Transverse colon (tissue), 4 donors: ENCODE data around the gene CDH24. TPM values are rescaled to one million over a fixed set of nuclear protein-coding genes. Genes with fewer than 3 reads are reported as not detected.
A peak's percentile ranks its signal among the peaks of the same experiment; 100 is the strongest.

Source experiments
- DNase-seq: peaks from one replicate; pipeline ENCODE4 v3.0.0-alpha.2; 2019
- H3K27ac ChIP-seq, 4 donors: fragments of 200-600 bp; sonication (generic); 2 replicates each; pipeline ENCODE4 v1.5.1; 2016 to 2018; ENCODE audit warnings: inconsistent platforms in 4 of 4
- H3K27me3 ChIP-seq: fragments of 200-600 bp; sonication (generic); 2 replicates; pipeline ENCODE4 v1.5.1; 2017; ENCODE audit warnings: inconsistent platforms
- H3K36me3 ChIP-seq, 4 donors: fragments of 200-600 bp; sonication (generic); 2 replicates each; pipeline ENCODE4 v1.5.1; 2017 to 2019; ENCODE audit warnings: inconsistent platforms in 4 of 4
- H3K4me1 ChIP-seq, 4 donors: fragments of 200-600 bp; sonication (generic); 2 replicates each; pipeline ENCODE4 v1.5.1; 2017 to 2020; ENCODE audit warnings: inconsistent platforms in 4 of 4
- H3K4me3 ChIP-seq, 4 donors: fragments of 200-600 bp; sonication (generic); 1 replicate in 1 of 4; 2 replicates in 3 of 4; pipeline versions ENCODE4 v1.5.1 to v1.6.1; 2017 to 2019; ENCODE audit warnings: inconsistent platforms in 4 of 4
- H3K9me3 ChIP-seq, 2 donors: fragments of 200-600 bp; sonication (generic); 2 replicates each; pipeline ENCODE4 v1.5.1; 2017 to 2019; ENCODE audit warnings: inconsistent platforms in 2 of 2
- CTCF ChIP-seq, 5 experiments: fragments of 200-600 bp in 3 of 5; fragments of 450-650 bp in 2 of 5; sonication (generic) in 3 of 5; IDR thresholded peaks; 1 replicate in 2 of 5; 2 replicates in 3 of 5; pipeline ENCODE4 v1.5.1; 2016 to 2017; ENCODE audit warnings: antibody characterized with exemption in 5 of 5, inconsistent platforms in 3 of 5, mild to moderate bottlenecking in 2 of 5, moderate library complexity in 1 of 5
- EP300 ChIP-seq: sonication (generic); formaldehyde crosslinking; IDR thresholded peaks from one replicate; pipeline ENCODE4 v1.6.1; 2017; ENCODE audit warnings: antibody characterized with exemption, low read depth
- POLR2A ChIP-seq: fragments of 450-650 bp; IDR thresholded peaks from one replicate; pipeline ENCODE4 v1.6.1; 2016; ENCODE audit warnings: antibody characterized with exemption, mild to moderate bottlenecking, moderate library complexity
- POLR2AphosphoS5 ChIP-seq, 3 donors: sonication (generic); formaldehyde crosslinking; IDR thresholded peaks; one replicate each; pipeline ENCODE4 v1.6.1; 2016; ENCODE audit warnings: antibody characterized with exemption in 3 of 3
- WGBS, 2 donors: methylation state at CpG; one replicate each; pipeline ENCODE4 v1.1.5; 2018; ENCODE audit warnings: low coverage in 1 of 2; 5-methylcytosine and 5-hydroxymethylcytosine counted together
- in situ Hi-C, 4 donors: fragments of 200-750 bp; cut with MboI; loops; one replicate each; pipeline versions ENCODE4 v1.15.0 to v1.15.1; 2017; ENCODE audit warnings: low sequenced_read_pairs in 3 of 4, low pct_ligation_motif_present in 1 of 4, low pct_unique_long_range_greater_than_20kb in 1 of 4
- intact Hi-C: fragments of 100-400 bp; cut with DNase I; formaldehyde crosslinking; loops from one replicate; pipeline ENCODE4 v1.15.1; 2023; ENCODE audit warnings: low total_unique reads
- total RNA-seq, 4 donors: library from RNA; depleted of rRNA; stranded (reverse); fragments of >200 nt; gene quantifications; one replicate each; pipeline ENCODE4 v1.1.0, GENCODE V29; 2016

Gene CDH24
- total RNA-seq, 4 donors from 2014 or later = 1.2 to 6.0 (median 4.2) TPM

- Histone ChIP-seq H3K4me1 (peaks cover 4 to 35% (median 15%) of the 10 kb centered on the region in 4 donors), H3K36me3 (no peaks in the 10 kb centered on the region), H3K27me3 (no peaks in the 10 kb centered on the region), H3K27ac (peak within 1 kb of the TSS; percentile 78 to 92 (median 85)), H3K9me3 (no peaks in the 10 kb centered on the region), H3K4me3 (peak within 1 kb of the TSS; percentile 27 to 56 (median 50))
- in situ Hi-C loops (no loop called here), intact Hi-C loops (no loop called here)
- DNase-seq = peak; percentile 88
- TF ChIP-seq EP300 (no peak), POLR2A (peak; percentile 48), CTCF (IDR thresholded peaks at IDR 0.05) (no peak), POLR2AphosphoS5 (IDR thresholded peaks at IDR 0.05) (peak; percentile 25 to 62 (median 33))
- WGBS, 2 donors = 0 to 2% methylated on average over 4 to 40 of the region's 40 CpGs
These were observed 47.2 kb downstream of the CDH24 start, which contains the start of gene C14orf93 for GRCh38 chr14:23009939-23010726. Gene C14orf93, minus strand, starts transcription at chr14:23010143. Its CDS starts 11,120 bp downstream, at chr14:22999023.

- no peaks in the 10 kb centered on the region for H3K27me3 ChIP-seq
- in situ Hi-C loops (no loop called here), intact Hi-C loops (no loop called here)
- no peak for DNase-seq
- no peak for TF ChIP-seq CTCF (IDR thresholded peaks at IDR 0.05)
- TF ChIP-seq POLR2AphosphoS5 (IDR thresholded peaks at IDR 0.05) = no peak
- TF ChIP-seq EP300 = no peak
- TF ChIP-seq POLR2A = no peak
- no peaks in the 10 kb centered on the region for H3K9me3 ChIP-seq
- peak overlapping the region; percentile 15 to 56 (median 50) for H3K4me3 ChIP-seq
- WGBS, 2 donors = 19 to 20% methylated on average over 8 of the region's 8 CpGs
- H3K36me3 ChIP-seq = no peaks in the 10 kb centered on the region
- H3K4me1 ChIP-seq = peaks cover 4 to 35% (median 15%) of the 10 kb centered on the region in 4 donors
- peak overlapping the region; percentile 78 to 92 (median 85) for H3K27ac ChIP-seq
These were observed 47.8 kb downstream of the CDH24 start for GRCh38 chr14:23009483-23009938.

GRCh38 chr14:23008831-23009230 lies 48.5 kb downstream of the CDH24 start:
- no peaks in the 10 kb centered on the region for H3K36me3 ChIP-seq
- intact Hi-C loops (no loop called here), in situ Hi-C loops (no loop called here)
- DNase-seq = no peak
- 17 to 20% methylated on average over 3 of the region's 3 CpGs for WGBS, 2 donors
- H3K27me3 ChIP-seq = no peaks in the 10 kb centered on the region
- H3K4me3 ChIP-seq = no peak overlapping the region
- no peaks in the 10 kb centered on the region for H3K9me3 ChIP-seq
- H3K27ac ChIP-seq = peak overlapping the region in 1 of 4 donors; percentile 78
- TF ChIP-seq EP300 (no peak), CTCF (IDR thresholded peaks at IDR 0.05) (no peak), POLR2A (no peak), POLR2AphosphoS5 (IDR thresholded peaks at IDR 0.05) (no peak)
- peaks cover 4 to 35% (median 15%) of the 10 kb centered on the region in 4 donors for H3K4me1 ChIP-seq

- H3K27me3 ChIP-seq = no peaks in the 10 kb centered on the region
- in situ Hi-C loops = no loop called here
- WGBS, 2 donors = 1 to 3% methylated on average over 6 to 58 of the region's 62 CpGs
- H3K4me3 ChIP-seq = peak overlapping the region; percentile 38 to 70 (median 58)
- peak; percentile 97 for DNase-seq
- no peaks in the 10 kb centered on the region for H3K36me3 ChIP-seq
- no peaks in the 10 kb centered on the region for H3K9me3 ChIP-seq
- peaks cover 4 to 35% (median 15%) of the 10 kb centered on the region in 4 donors for H3K4me1 ChIP-seq
- intact Hi-C loops = no loop called here
- H3K27ac ChIP-seq = peak overlapping the region; percentile 92 to 97 (median 96)
- TF ChIP-seq EP300 (no peak), POLR2AphosphoS5 (IDR thresholded peaks at IDR 0.05) (peak; percentile 86 to 94 (median 92)), POLR2A (peak; percentile 91), CTCF (IDR thresholded peaks at IDR 0.05) (peak in 2 of 5 experiments; percentile 1 to 37)
These were observed 50.5 kb downstream of the CDH24 start for GRCh38 chr14:23006544-23007419.
